Heart left ventricle (tissue), 16 donors: ENCODE results near the gene ABCC8. TPM values are rescaled to one million over a fixed set of nuclear protein-coding genes. Genes with fewer than 3 reads are reported as not detected.

Source experiments
- ATAC-seq, 4 donors: fragments of 200-7000 bp; cut with Tn5 transposase; one replicate each; pipeline ENCODE4 v1.9.1; 2020 to 2022; ENCODE audit warnings: moderate library complexity in 4 of 4, mild to moderate bottlenecking in 3 of 4, moderate number of reproducible peaks in 1 of 4
- DNase-seq, 5 donors: peaks; one replicate each; pipeline ENCODE4 v3.0.0-alpha.2; 2020
- H3K27ac ChIP-seq, 12 donors: fragments of 200-600 bp; sonication (generic) in 4 of 12; one replicate each; pipeline versions ENCODE4 v1.5.0 to v1.8.0; 2016 to 2022; ENCODE audit warnings: mild to moderate bottlenecking in 2 of 12
- H3K27me3 ChIP-seq, 9 donors: fragments of 200-600 bp; sonication (generic) in 2 of 9; one replicate each; pipeline versions ENCODE4 v1.5.1 to v1.8.0; 2016 to 2022; ENCODE audit warnings: mild to moderate bottlenecking in 3 of 9
- H3K36me3 ChIP-seq, 9 donors: fragments of 200-600 bp; sonication (generic) in 2 of 9; one replicate each; pipeline versions ENCODE4 v1.5.0 to v1.8.0; 2018 to 2022; ENCODE audit warnings: mild to moderate bottlenecking in 2 of 9
- H3K4me1 ChIP-seq, 12 donors: fragments of 200-600 bp; sonication (generic) in 4 of 12; one replicate each; pipeline versions ENCODE4 v1.5.0 to v1.8.0; 2016 to 2022; ENCODE audit warnings: mild to moderate bottlenecking in 3 of 12
- H3K4me3 ChIP-seq, 12 donors: fragments of 200-600 bp; sonication (generic) in 4 of 12; one replicate each; pipeline versions ENCODE4 v1.5.0 to v1.8.0; 2017 to 2022; ENCODE audit warnings: mild to moderate bottlenecking in 9 of 12, moderate library complexity in 4 of 12
- H3K9me3 ChIP-seq, 12 donors: fragments of 200-600 bp; sonication (generic) in 4 of 12; one replicate each; pipeline versions ENCODE4 v1.5.0 to v1.8.0; 2016 to 2022; ENCODE audit warnings: mild to moderate bottlenecking in 1 of 12
- POLR2A ChIP-seq, 2 donors: fragments of 450-650 bp; IDR thresholded peaks; one replicate each; pipeline ENCODE4 v1.6.1; 2017; ENCODE audit warnings: antibody characterized with exemption in 2 of 2, mild to moderate bottlenecking in 2 of 2, moderate library complexity in 2 of 2
- WGBS, 4 donors: extraction: QIAGEN DNeasy Blood & Tissue Kit in 2 of 4; methylation state at CpG; one replicate each; pipeline versions ENCODE4 v1.1.5 to v1.1.7; 2013 to 2018; 5-methylcytosine and 5-hydroxymethylcytosine counted together
- intact Hi-C, 10 donors: fragments of 100-400 bp; cut with DNase I; formaldehyde crosslinking; loops; one replicate each; pipeline versions ENCODE4 v1.11.1 to v1.14.2; 2022
- polyA plus RNA-seq, 2 donors: library from polyadenylated mRNA; stranded (reverse); fragments of 200-250 nt; gene quantifications; one replicate each; pipeline ENCODE4 v1.2.3, GENCODE V29; 2013
- total RNA-seq, 9 donors: library from RNA; depleted of rRNA in 2 of 9; stranded (reverse); fragments of >200 nt in 2 of 9; fragmentation: NEBNext Ultra II Directional in 3 of 9; extraction: Animal tissue kit (Norgen Biotek cat#: 25700) in 3 of 9; gene quantifications; one replicate each; pipeline versions ENCODE4 v1.1.0 to v1.2.4, GENCODE V29; 2016 to 2023
- TF ChIP-seq, protein P1 (sequence below), 12 donors: fragments of 200-600 bp; sonication (generic) in 4 of 12; IDR thresholded peaks; one replicate each; pipeline versions ENCODE4 v1.5.0 to v1.8.0; 2018 to 2022; ENCODE audit warnings: antibody characterized with exemption in 12 of 12, mild to moderate bottlenecking in 5 of 12
- donor health status: ischemic (EF 13 %, LVEDD 7.1; RV severe dilation, severe dysfunction).
- donor health status: healthy with polysubstance abuse.
- donor health status: DM: no; HTN: yes; CAD: no.
- donor health status: DM: no; HTN: no; CAD: no.
- donor health status: ischemic (EF 25% LVEDD 6.9; RV normal size, moderate dysfunction).
- donor health status: ischemic (EF 25% LVEDD 5.7; RV mildly dilated, moderate dysfunction).
- donor health status: healthy.
- donor health status: DM: yes; HTN: yes; CAD: no.
- donor health status: ischemic (EF 35%, LVEDD 5.7; RV mildly dilated, moderate dysfunction).
- donor health status: nonischemic (EF 11% LVEDD 7.7; RV severe dilation, severe dysfunction).
- donor health status: DM: yes; HTN: yes; CAD: no.
- donor health status: PGD.
- donor health status: ischemic (EF 29% LVEDD 5.4; RV normal size, mild dysfunction).
- donor health status: nonischemic (EF 23%, LVEDD 6.1; RV moderate dilation, normal function).

The ABCC8 gene
- total and polyA plus RNA-seq, 11 donors, result 0.69 to 9.6 (median 3.6) TPM

DNA sequence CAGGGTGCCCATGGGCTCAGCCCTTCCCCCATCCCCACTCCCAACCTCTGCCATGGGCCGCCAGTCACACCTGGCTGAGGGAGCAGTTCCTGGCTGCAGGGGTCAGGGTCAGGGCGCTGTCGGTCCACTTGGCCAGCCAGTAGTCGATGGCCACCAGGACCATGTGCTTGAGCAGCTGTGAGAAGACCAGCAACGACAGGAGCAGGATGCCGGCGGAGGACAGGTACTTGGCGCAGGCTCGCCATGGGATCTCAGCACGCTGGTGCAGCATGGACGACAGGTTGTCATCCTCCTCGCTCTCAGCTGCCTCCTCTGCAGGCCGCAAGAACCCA lies 69.9 kb downstream of the ABCC8 start:
- TF ChIP-seq POLR2A (IDR thresholded peaks at IDR 0.05), result no peak
- TF ChIP-seq, protein P1, sequence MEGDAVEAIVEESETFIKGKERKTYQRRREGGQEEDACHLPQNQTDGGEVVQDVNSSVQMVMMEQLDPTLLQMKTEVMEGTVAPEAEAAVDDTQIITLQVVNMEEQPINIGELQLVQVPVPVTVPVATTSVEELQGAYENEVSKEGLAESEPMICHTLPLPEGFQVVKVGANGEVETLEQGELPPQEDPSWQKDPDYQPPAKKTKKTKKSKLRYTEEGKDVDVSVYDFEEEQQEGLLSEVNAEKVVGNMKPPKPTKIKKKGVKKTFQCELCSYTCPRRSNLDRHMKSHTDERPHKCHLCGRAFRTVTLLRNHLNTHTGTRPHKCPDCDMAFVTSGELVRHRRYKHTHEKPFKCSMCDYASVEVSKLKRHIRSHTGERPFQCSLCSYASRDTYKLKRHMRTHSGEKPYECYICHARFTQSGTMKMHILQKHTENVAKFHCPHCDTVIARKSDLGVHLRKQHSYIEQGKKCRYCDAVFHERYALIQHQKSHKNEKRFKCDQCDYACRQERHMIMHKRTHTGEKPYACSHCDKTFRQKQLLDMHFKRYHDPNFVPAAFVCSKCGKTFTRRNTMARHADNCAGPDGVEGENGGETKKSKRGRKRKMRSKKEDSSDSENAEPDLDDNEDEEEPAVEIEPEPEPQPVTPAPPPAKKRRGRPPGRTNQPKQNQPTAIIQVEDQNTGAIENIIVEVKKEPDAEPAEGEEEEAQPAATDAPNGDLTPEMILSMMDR (IDR thresholded peaks at IDR 0.05), result no peak
- Histone ChIP-seq H3K9me3 (no peaks in the 10 kb centered on the region), H3K27me3 (no peaks in the 10 kb centered on the region), H3K4me1 (peaks cover 0 to 35% (median 17%) of the 10 kb centered on the region in 12 donors), H3K27ac (peak overlapping the region in 3 of 12 donors; percentile 89 to 95 (median 90)), H3K4me3 (no peak overlapping the region), H3K36me3 (no peaks in the 10 kb centered on the region)
- intact Hi-C loops, result no loop called here
- WGBS, 4 donors, result 80 to 96% (median 95%) methylated on average over 1 to 13 of the region's 13 CpGs
- no peak for DNase-seq
- no peak for ATAC-seq

DNA sequence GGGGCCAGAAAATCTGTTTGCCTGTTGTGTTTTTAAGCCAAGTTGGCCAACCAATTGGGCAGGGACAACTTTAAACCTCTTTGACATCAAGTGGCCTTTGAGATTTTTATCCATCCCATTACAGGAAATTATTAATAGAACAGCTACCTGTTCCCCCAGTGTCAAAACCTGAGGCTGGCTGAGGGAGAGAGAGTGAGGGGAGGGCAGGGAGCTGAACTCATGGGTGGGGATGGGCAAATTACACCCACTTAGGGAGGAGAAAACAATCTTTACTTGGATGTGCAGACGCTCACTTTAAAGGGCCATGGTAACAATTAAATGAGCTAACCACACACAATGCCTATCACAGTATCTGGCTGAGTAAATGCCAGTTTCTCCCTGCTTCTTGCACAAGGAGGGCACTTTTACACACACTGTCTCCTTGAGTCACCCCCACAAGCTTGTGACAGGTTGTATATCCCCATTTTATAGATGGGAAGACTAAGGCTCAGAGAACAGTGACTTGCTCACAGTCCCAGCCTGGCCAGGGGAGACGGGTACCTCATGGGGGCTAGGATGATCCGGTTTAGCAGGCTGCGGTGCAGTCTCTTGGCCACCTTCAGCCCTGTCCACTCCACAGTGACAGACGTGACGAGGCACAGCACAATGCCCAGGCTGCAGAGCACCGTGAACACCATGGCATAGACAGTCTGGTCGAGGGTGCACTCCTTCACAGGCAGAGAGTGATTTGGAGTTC lies 70.4 kb downstream of the ABCC8 start:
- H3K36me3 ChIP-seq, result no peaks in the 10 kb centered on the region
- TF ChIP-seq, protein P1 (IDR thresholded peaks at IDR 0.05), result no peak
- no peak for TF ChIP-seq POLR2A (IDR thresholded peaks at IDR 0.05)
- 20 to 88% (median 84%) methylated on average over 1 to 8 of the region's 8 CpGs for WGBS, 4 donors
- ATAC-seq (peak in 2 of 4 donors; percentile 7 to 24), DNase-seq (peak in 1 of 5 donors; percentile 46)
- no peaks in the 10 kb centered on the region for H3K27me3 ChIP-seq
- no peaks in the 10 kb centered on the region for H3K9me3 ChIP-seq
- H3K4me3 ChIP-seq, result peak overlapping the region in 1 of 12 donors; percentile 15
- H3K27ac ChIP-seq, result peak overlapping the region; percentile 58 to 95 (median 78)
- H3K4me1 ChIP-seq, result peaks cover 0 to 35% (median 18%) of the 10 kb centered on the region in 12 donors
- intact Hi-C loops, result no loop called here

DNA sequence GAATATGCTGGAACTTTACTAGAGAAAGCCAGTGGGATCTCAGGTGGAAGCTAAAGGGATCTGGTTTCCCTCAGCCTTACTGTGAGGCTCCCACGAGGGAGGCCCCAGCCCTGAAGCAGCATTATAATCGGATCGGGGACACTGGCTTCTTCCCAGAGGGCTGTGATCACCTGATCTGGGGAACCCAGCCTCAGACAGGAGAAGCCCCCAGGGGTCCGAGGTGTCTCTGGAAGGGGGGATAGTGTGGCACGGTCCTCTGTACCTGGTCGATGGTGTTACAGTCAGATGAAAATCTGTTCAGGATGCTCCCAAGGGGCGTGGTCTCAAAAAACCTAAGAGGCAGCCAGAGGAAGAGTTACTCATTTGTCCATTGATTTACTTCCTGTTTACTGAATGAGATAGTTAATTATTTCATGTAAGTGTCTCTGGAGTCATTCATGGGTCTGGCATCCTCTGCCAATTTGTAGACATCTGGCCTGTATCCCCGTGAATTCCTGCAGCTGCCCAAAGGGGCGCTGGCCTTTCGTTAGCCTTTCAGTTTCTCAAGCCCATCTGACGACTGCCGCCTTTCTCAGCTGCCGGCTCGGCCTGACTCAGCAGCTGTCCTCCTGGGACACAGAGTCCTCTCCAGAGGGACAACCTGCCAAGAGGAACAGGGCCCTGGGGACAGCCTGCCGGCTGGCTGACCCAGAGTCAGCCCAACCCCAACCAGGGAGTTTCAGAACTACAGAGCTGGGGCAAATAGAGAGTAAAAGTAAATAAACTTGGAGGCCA lies 71.2 kb downstream of the ABCC8 start:
- H3K4me1 ChIP-seq, result peaks cover 0 to 28% (median 18%) of the 10 kb centered on the region in 12 donors
- 21 to 30% (median 28%) methylated on average over 14 to 15 of the region's 15 CpGs for WGBS, 4 donors
- H3K4me3 ChIP-seq, result peak overlapping the region in 2 of 12 donors; percentile 6 to 15
- peak overlapping the region; percentile 58 to 95 (median 78) for H3K27ac ChIP-seq
- H3K36me3 ChIP-seq, result no peaks in the 10 kb centered on the region
- TF ChIP-seq POLR2A (IDR thresholded peaks at IDR 0.05), result no peak
- TF ChIP-seq, protein P1 (IDR thresholded peaks at IDR 0.05), result peak in 8 of 12 donors; percentile 7 to 44 (median 34)
- no peaks in the 10 kb centered on the region for H3K9me3 ChIP-seq
- DNase-seq (peak; percentile 71 to 93 (median 84)), ATAC-seq (peak; percentile 95 to 98 (median 97))
- H3K27me3 ChIP-seq, result no peaks in the 10 kb centered on the region
- intact Hi-C loops, result loop anchor here in 1 of 10 donors (1.0 kb wide), 1 partner anchor 19 kb away; no protein-coding TSS in a partner anchor
